Measurements from ENCODE around the gene TMEM72. TPM values are rescaled to one million over a fixed set of nuclear protein-coding genes. Genes with fewer than 3 reads are reported as not detected.

Gene TMEM72
- total and polyA plus RNA-seq, 2 of the 13 experiments (the other 11 are each of a cell fraction or from before 2014, with no cell fraction given): 0.04 TPM; not detected in 1

- no peak for TF ChIP-seq STAT6 (CRISPR knock-in tag; IDR thresholded peaks at IDR 0.05; ENCODE audit: borderline replicate concordance)
- peak; percentile 36; the same call in 1 of the 2 replicates for TF ChIP-seq ZFX (CRISPR knock-in tag; IDR thresholded peaks at IDR 0.05; ENCODE audit: low read depth)
- TF ChIP-seq ZNF615 (CRISPR knock-in tag; IDR thresholded peaks at IDR 0.05; ENCODE audit: borderline replicate concordance): no peak
- no peak for TF ChIP-seq MLXIP (CRISPR knock-in tag; IDR thresholded peaks at IDR 0.05; ENCODE audit: borderline replicate concordance)
- peak; percentile 62; the same call in 1 of the 2 replicates for TF ChIP-seq ZNF607 (CRISPR knock-in tag; IDR thresholded peaks at IDR 0.05; ENCODE audit: borderline replicate concordance)
- TF ChIP-seq MAZ (IDR thresholded peaks at IDR 0.05; ENCODE audit: borderline replicate concordance, low read depth, low read length): no peak
- peak; percentile 66 for TF ChIP-seq MAZ (CRISPR knock-in tag; IDR thresholded peaks at IDR 0.05; ENCODE audit: low read depth)
- peak; percentile 99 for TF ChIP-seq RAD21 (CRISPR knock-in tag; IDR thresholded peaks at IDR 0.05)
- TF ChIP-seq POLR2G (IDR thresholded peaks at IDR 0.05; ENCODE audit: low read depth, low read length): no peak
- TF ChIP-seq PCBP2 (optimal IDR thresholded peaks at IDR 0.05; ENCODE audit: low read depth, low read length, poor library complexity, severe bottlenecking): no peak
- TF ChIP-seq ATF6 (CRISPR knock-in tag; conservative IDR thresholded peaks at IDR 0.05): no peak
- TF ChIP-seq SPEN (CRISPR knock-in tag; IDR thresholded peaks at IDR 0.05; ENCODE audit: low read depth): peak; percentile 54; the same call in 1 of the 2 replicates
- no peak for TF ChIP-seq MXD1 (CRISPR knock-in tag; IDR thresholded peaks at IDR 0.05)
- TF ChIP-seq ZBTB1 (CRISPR knock-in tag; IDR thresholded peaks at IDR 0.05; ENCODE audit: borderline replicate concordance): no peak
- TF ChIP-seq ZBTB38 (CRISPR knock-in tag; IDR thresholded peaks at IDR 0.05): peak; percentile 85
These were observed 21.6 kb downstream of the TMEM72 start (continued) for GRCh38 chr10:44932517-44933450.
